Upper lobe of left lung (tissue), 6 donors: ENCODE measurements around the gene DRD4. TPM values are rescaled to one million over a fixed set of nuclear protein-coding genes. Genes with fewer than 3 reads are reported as not detected.
A peak's percentile ranks its signal among the peaks of the same experiment; 100 is the strongest.

Source experiments
- ATAC-seq, 2 donors: fragments of 200-7000 bp; cut with Tn5 transposase; one replicate each; pipeline ENCODE4 v1.9.1; 2022; ENCODE audit warnings: mild to moderate bottlenecking in 2 of 2, moderate library complexity in 2 of 2; ENCODE audit not compliant: low FRiP score in 2 of 2
- DNase-seq, 2 donors: peaks; one replicate each; pipeline ENCODE4 v3.0.0-alpha.2; 2019 to 2020
- H3K27ac ChIP-seq, 4 donors: fragments of 200-600 bp; sonication (generic); one replicate each; pipeline ENCODE4 v1.5.1; 2016 to 2019
- H3K27me3 ChIP-seq, 4 donors: fragments of 200-600 bp; sonication (generic); one replicate each; pipeline ENCODE4 v1.5.1; 2017 to 2019
- H3K36me3 ChIP-seq, 4 donors: fragments of 200-600 bp; sonication (generic); one replicate each; pipeline ENCODE4 v1.5.1; 2016 to 2019
- H3K4me1 ChIP-seq, 4 donors: fragments of 200-600 bp; sonication (generic); one replicate each; pipeline ENCODE4 v1.5.1; 2018 to 2019
- H3K4me3 ChIP-seq, 4 donors: fragments of 200-600 bp; sonication (generic); one replicate each; pipeline ENCODE4 v1.5.1; 2017 to 2019; ENCODE audit warnings: mild to moderate bottlenecking in 2 of 4, moderate library complexity in 1 of 4
- H3K9me3 ChIP-seq, 4 donors: fragments of 200-600 bp; sonication (generic); one replicate each; pipeline ENCODE4 v1.5.1; 2018 to 2019
- CTCF ChIP-seq, 6 experiments: fragments of 450-650 bp in 4 of 6; fragments of 200-600 bp in 2 of 6; sonication (generic) in 2 of 6; IDR thresholded peaks; one replicate each; pipeline ENCODE4 v1.5.1; 2016 to 2019; ENCODE audit warnings: antibody characterized with exemption in 6 of 6
- EP300 ChIP-seq, 4 donors: sonication (generic); formaldehyde crosslinking; IDR thresholded peaks; one replicate each; pipeline ENCODE4 v1.5.1; 2017; ENCODE audit warnings: antibody characterized with exemption in 4 of 4, control low read depth in 2 of 4
- POLR2A ChIP-seq, 4 donors: fragments of 450-650 bp; IDR thresholded peaks; one replicate each; pipeline ENCODE4 v1.5.1; 2016 to 2017; ENCODE audit warnings: antibody characterized with exemption in 4 of 4, mild to moderate bottlenecking in 2 of 4
- POLR2AphosphoS5 ChIP-seq, 2 donors: sonication (generic); formaldehyde crosslinking; IDR thresholded peaks; one replicate each; pipeline ENCODE4 v1.5.1; 2017; ENCODE audit warnings: antibody characterized with exemption in 2 of 2
- WGBS, 2 donors: methylation state at CpG; one replicate each; pipeline ENCODE4 v1.1.5; 2017 to 2018; 5-methylcytosine and 5-hydroxymethylcytosine counted together
- total RNA-seq, 6 donors: library from RNA; depleted of rRNA in 4 of 6; stranded (reverse); fragments of >200 nt in 4 of 6; gene quantifications; one replicate each; pipeline versions ENCODE4 v1.1.0 to v1.2.1, GENCODE V29; 2016 to 2021
- donor health status: DM: no; HTN: no; CAD: no; lungs with moderate emphysema.
- donor health status: DM: no; HTN: yes; CAD: no; lungs with severe emphysema.

DRD4 gene
- total RNA-seq, 6 donors from 2014 or later = 0.54 to 4.2 (median 1.5) TPM; not detected in 2

GRCh38 chr11:620201-620600 is 16.9 kb upstream of the DRD4 start:
- no peak for ATAC-seq
- TF ChIP-seq EP300 (IDR thresholded peaks at IDR 0.05) (no peak), POLR2AphosphoS5 (IDR thresholded peaks at IDR 0.05) (no peak), CTCF (IDR thresholded peaks at IDR 0.05) (no peak), POLR2A (IDR thresholded peaks at IDR 0.05) (no peak)
- peaks cover 0 to 11% (median 2%) of the 10 kb centered on the region in 4 donors for H3K36me3 ChIP-seq

GRCh38 chr11:620935-621814 is 15.9 kb upstream of the DRD4 start:
- TF ChIP-seq POLR2AphosphoS5 (IDR thresholded peaks at IDR 0.05) = no peak
- no peak for TF ChIP-seq CTCF (IDR thresholded peaks at IDR 0.05)
- TF ChIP-seq POLR2A (IDR thresholded peaks at IDR 0.05) = no peak
- no peak for TF ChIP-seq EP300 (IDR thresholded peaks at IDR 0.05)
- Histone ChIP-seq H3K27ac (no peak overlapping the region), H3K36me3 (peaks cover 0 to 11% (median 2%) of the 10 kb centered on the region in 4 donors), H3K9me3 (no peaks in the 10 kb centered on the region), H3K27me3 (peaks cover 0 to 4% (median 3%) of the 10 kb centered on the region in 4 donors), H3K4me3 (no peak overlapping the region), H3K4me1 (peaks cover 4 to 12% (median 7%) of the 10 kb centered on the region in 4 donors)
- peak in 1 of 2 donors; percentile 77 for DNase-seq
- 69 to 72% methylated on average over 20 to 38 of the region's 45 CpGs for WGBS, 2 donors
- ATAC-seq = no peak

More at GRCh38 chr11:620201-620600, 16.9 kb upstream of the DRD4 start:
- Histone ChIP-seq H3K4me3 (no peak overlapping the region), H3K27me3 (peaks cover 0 to 2% (median 0%) of the 10 kb centered on the region in 4 donors), H3K9me3 (no peaks in the 10 kb centered on the region), H3K27ac (no peak overlapping the region), H3K4me1 (peaks cover 5 to 16% (median 11%) of the 10 kb centered on the region in 4 donors)
- WGBS, 2 donors = 98% methylated on average over 13 of the region's 13 CpGs
- DNase-seq = peak in 1 of 2 donors; percentile 64

- peaks cover 0 to 11% (median 2%) of the 10 kb centered on the region in 4 donors for H3K36me3 ChIP-seq
- DNase-seq (no peak), ATAC-seq (no peak)
- H3K4me3 ChIP-seq = no peak overlapping the region
- no peak overlapping the region for H3K27ac ChIP-seq
- no peak for TF ChIP-seq CTCF (IDR thresholded peaks at IDR 0.05)
- TF ChIP-seq POLR2A (IDR thresholded peaks at IDR 0.05) = no peak
- TF ChIP-seq POLR2AphosphoS5 (IDR thresholded peaks at IDR 0.05) = no peak
- TF ChIP-seq EP300 (IDR thresholded peaks at IDR 0.05) = no peak
- 88 to 92% methylated on average over 26 to 27 of the region's 27 CpGs for WGBS, 2 donors
- H3K9me3 ChIP-seq = no peaks in the 10 kb centered on the region
- H3K27me3 ChIP-seq = peaks cover 0 to 11% (median 8%) of the 10 kb centered on the region in 4 donors
- peaks cover under 1 to 7% (median 4%) of the 10 kb centered on the region in 4 donors for H3K4me1 ChIP-seq
Observed at GRCh38 chr11:621838-622237, 15.2 kb upstream of the DRD4 start.

- no peak overlapping the region for H3K4me3 ChIP-seq
- no peak for DNase-seq
- peaks cover 0 to 5% (median under 1%) of the 10 kb centered on the region in 4 donors for H3K36me3 ChIP-seq
- H3K4me1 ChIP-seq = peaks cover 0 to 12% (median 4%) of the 10 kb centered on the region in 4 donors
- 85 to 86% methylated on average over 14 to 15 of the region's 15 CpGs for WGBS, 2 donors
- TF ChIP-seq POLR2A (IDR thresholded peaks at IDR 0.05) = no peak
- TF ChIP-seq CTCF (IDR thresholded peaks at IDR 0.05) = no peak
- no peak for TF ChIP-seq POLR2AphosphoS5 (IDR thresholded peaks at IDR 0.05)
- TF ChIP-seq EP300 (IDR thresholded peaks at IDR 0.05) = no peak
- ATAC-seq = no peak
- peaks cover 0 to 15% (median 11%) of the 10 kb centered on the region in 4 donors for H3K27me3 ChIP-seq
- no peak overlapping the region for H3K27ac ChIP-seq
- H3K9me3 ChIP-seq = no peaks in the 10 kb centered on the region
Observed at GRCh38 chr11:623349-623869, 13.7 kb upstream of the DRD4 start.
